GM21529 (cell line): ENCODE data around the gene ZNF611.
"Not testable (repeated sequence)": the region's sequence is repeated elsewhere in the genome, so short reads cannot be mapped to it uniquely, and the experiment has no call there.

Source experiments
- ATAC-seq: cut with Tn5 transposase; IDR thresholded peaks from one replicate; pipeline ENCODE4 v1.9.1; 2021; ENCODE audit not compliant: unreplicated experiment

Gene ZNF611

DNA sequence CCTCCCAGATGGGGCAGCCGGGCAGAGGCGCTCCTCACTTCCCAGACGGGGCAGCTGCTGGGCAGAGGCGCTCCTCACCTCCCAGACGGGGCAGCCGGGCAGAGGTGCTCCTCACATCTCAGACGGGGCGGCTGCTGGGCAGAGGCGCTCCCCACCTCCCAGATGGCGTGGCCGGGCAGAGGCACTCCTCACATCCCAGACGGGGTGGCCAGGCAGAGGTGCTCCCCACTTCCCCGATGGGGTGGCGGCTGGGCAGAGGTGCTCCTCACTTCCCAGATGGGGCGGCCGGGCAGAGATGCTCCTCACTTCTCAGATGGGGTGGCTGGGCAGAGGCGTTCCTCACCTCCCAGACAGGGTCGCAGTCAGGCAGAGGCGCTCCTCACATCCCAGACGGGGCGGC is 14.3 kb downstream of the ZNF611 start:
- ATAC-seq: not testable (repeated sequence)

GRCh38 chr19:52716522-52716921 is 18.3 kb downstream of the ZNF611 start:
- ATAC-seq: no peak

- ATAC-seq: not testable (repeated sequence)
Observed at GRCh38 chr19:52715902-52716301, 18.9 kb downstream of the ZNF611 start.

DNA sequence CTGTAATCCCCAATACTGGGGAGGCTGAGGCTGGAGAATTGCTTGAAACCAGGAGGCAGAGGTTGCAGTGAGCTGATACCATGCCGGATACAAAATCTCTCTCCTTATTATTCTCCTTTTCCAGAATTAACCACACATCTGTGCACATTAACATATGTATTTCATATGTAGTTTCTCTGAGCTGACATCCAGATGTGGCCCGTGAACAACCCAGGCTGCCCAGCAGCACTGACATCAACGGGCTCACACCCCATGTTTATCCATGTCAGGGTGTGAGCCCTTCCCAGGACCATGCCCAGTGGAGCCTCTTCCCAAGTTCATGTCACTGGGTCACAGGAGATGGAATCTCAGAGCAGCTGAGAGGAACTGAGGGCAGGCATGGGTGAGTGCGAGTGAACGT is 19.5 kb downstream of the ZNF611 start:
- not testable (repeated sequence) for ATAC-seq

GRCh38 chr19:52713051-52713450 is 21.8 kb downstream of the ZNF611 start:
- ATAC-seq: not testable (repeated sequence)

GRCh38 chr19:52711661-52712060 is 23.2 kb downstream of the ZNF611 start:
- not testable (repeated sequence) for ATAC-seq

DNA sequence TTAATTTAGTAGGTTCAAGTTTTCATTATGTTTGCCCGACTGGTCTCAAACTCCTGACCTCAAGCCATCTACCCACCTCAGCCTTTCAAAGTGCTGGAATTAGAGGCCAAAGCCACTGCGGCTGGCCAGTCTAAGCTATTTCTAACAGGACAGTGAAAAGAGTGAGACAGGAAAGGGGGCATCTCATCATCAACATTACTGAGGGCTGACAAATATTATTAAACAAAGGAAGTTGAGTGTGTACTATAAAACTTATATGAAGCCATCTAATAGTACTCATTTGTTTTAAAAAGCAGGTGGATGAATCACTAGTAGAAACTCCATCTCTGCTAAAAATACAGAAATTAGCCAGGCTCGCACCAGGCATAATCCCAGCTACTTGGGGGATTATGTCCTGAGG is 24.3 kb downstream of the ZNF611 start:
- ATAC-seq: no peak

GRCh38 chr19:52705615-52706014 is 29.2 kb downstream of the ZNF611 start:
- not testable (repeated sequence) for ATAC-seq

DNA sequence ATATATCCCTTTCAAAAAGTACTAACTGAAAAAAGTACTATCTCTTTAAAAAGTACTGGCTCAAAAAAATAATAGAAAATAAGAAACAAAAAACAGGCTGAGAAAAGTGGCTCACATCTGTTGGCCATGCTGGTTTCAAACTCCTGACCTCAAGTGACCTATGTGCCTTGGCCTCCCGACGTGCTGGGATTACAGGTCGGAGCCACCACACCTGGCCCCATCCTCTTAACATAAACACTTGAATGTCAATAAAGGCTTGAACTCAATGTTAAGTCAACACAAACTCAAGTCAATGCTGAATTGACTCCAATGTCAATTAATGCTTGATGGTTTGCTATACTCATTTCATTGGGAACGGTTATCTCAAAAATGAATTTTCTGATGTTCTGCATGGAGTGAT is 30.9 kb downstream of the ZNF611 start:
- ATAC-seq: no peak

DNA sequence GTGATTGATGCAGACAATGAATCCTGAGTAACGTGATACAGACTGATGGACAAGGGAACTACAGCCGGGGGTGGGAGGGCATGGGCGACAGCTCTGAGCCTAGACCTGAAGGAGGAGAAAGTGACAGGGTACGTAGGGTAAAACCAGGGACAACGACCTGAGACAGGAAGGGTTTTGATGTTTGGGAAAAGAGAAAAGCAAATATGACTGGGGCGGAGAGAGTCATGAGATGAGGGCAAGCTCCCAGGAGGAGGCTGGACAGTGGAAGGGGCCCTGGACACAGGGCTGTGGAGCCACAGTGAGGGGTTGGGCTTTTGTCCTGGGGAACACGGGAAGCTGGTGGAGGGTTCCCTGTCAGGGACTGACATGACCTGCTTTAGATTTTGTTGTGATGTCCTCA is 34.2 kb downstream of the ZNF611 start:
- no peak for ATAC-seq

GRCh38 chr19:52699555-52699954 is 35.3 kb downstream of the ZNF611 start:
- not testable (repeated sequence) for ATAC-seq

DNA sequence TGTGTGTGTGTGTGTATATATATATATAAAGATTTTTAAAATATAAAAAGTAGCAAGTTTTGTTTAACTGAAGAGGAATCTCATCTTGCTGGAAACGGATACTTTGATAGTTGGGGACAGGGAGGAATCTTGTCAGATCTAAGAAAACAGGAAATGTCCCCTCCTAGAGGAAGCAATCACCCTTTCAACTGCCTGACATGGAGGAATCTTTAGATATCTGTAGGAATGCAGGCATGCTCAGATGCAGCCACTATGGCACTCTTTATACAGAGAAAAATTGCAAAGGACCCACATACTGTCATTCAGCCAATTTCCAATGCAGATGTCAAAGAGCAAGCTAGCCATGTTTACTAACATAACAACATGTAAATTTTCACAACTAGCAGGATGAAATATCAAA is 38.8 kb downstream of the ZNF611 start:
- ATAC-seq: no peak

DNA sequence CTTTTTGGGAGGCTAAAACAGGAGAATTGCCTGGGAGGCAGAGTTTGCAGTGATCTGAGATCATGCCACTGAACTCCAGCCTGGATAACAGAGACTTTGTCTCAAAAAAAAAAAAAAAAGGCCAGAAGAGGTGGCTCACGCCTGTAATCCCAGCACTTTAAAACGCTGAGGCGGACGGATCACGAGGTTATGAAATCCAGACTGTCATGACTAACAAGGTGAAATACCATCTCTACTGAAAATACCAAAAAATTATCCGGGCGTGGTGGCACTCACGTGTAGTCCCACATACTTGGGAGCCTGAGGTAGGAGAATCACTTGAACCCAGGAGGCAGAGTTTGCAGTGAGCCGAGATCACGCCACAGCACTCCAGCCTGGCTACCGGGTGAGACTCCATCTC is 39.9 kb downstream of the ZNF611 start:
- ATAC-seq: no peak

GRCh38 chr19:52694281-52694680 is 40.6 kb downstream of the ZNF611 start:
- ATAC-seq: not testable (repeated sequence)

GRCh38 chr19:52692431-52693008 is 42.3 kb downstream of the ZNF611 start:
- ATAC-seq: no peak

DNA sequence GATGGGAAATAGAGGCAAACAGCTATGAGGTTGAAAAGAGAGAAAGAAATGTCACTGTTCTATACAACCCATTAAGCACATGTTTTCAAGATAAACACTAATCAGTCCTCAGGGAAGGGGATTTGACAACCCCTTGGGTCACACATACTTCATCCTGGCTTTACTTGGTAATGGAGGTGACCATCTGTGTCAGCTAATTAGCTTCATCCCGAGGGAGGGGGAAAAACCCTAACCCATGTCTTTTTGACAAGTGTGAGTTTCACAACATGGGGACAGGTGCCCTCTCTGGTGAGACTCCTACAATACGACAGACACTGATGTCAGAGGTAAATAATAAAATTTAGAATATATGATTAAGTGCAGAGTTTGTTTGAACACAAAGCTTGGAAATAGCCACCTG is 43.1 kb downstream of the ZNF611 start:
- ATAC-seq: no peak

DNA sequence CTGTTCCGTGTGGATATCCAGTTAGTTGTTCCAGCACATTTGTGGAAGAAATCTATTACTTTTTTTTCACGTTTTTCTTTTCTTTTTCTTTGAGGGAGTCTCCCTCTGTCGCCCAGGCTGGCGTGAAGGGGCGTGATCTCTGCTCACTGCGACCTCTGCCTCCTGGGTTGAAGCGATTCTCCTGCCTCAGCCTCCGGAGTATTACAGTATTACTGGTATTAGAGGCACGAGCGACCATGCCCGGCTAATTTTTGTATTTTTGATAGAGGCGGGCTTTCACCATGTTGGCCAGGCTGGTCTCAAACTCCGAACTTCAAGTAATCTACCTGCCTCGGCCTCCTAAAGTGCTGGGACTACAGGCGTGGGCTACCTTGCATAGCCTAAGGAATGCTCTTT is 43.6 kb downstream of the ZNF611 start:
- no peak for ATAC-seq

GRCh38 chr19:52690369-52691214 is 44.3 kb downstream of the ZNF611 start:
- peak; percentile 88 for ATAC-seq

GRCh38 chr19:52689843-52690368 is 44.9 kb downstream of the ZNF611 start:
- ATAC-seq: peak; percentile 47

DNA sequence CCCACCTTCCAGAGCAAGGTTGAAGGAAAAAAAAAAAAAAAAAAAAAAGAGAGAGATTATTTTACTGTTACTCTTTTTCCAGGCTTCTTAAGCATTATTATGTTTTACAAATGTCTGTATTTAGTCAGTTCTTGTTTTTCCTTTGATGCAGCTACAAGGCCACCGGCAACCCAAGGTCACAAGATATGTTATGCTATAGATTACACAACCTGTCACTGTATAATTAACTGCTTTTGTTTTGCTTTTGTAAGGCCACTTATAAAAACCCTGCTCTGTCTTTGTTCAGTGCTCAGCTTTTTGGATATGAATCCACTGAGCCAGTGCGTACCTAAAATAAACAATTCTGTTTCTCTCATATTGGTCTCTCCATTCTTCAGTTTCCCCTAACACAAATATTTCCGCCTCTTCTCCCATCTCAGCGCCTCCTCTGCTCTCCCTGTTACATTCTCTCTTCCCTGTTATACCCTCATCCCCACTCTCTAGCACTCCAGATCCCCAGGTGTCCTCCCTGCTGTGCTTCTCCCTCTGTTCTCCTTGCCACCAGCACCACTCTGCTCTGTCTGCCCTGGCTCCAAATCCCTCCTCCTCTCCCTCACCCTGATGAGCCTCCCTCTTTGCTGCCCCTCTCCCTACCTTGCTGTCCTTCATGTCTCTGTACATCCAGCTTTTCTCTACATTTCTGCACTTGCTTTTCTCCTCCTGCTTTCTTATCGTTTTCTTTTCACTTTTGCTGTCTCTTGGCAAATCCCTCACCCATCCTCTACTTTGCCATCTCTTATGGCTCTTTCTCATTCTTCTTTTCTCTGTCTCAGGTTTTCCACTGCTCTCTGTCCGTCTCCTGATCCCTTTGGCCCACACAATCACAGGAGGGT is 45.7 kb downstream of the ZNF611 start:
- ATAC-seq: not testable (repeated sequence)

DNA sequence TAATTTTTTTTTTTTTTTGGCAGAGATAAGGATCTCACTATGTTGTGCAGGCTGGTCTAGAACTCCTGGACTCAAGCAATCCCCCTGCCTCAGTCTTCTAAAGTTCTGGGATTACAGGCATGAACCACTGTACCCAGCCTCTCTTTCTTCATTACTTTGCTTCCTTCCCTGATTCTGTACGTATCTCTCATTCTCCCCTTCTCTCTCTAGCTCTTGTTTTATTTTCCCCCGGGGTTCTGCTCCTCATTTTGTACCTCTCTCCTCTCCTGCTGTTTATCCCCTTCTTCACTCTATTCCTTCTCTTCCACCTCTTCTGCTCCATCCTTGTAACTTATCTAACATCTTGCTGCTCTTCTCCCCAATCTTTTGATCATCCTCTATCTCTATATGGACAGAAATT is 46.5 kb downstream of the ZNF611 start:
- no peak for ATAC-seq
